ENCODE results near the gene MAGED2.

Gene MAGED2

DNA sequence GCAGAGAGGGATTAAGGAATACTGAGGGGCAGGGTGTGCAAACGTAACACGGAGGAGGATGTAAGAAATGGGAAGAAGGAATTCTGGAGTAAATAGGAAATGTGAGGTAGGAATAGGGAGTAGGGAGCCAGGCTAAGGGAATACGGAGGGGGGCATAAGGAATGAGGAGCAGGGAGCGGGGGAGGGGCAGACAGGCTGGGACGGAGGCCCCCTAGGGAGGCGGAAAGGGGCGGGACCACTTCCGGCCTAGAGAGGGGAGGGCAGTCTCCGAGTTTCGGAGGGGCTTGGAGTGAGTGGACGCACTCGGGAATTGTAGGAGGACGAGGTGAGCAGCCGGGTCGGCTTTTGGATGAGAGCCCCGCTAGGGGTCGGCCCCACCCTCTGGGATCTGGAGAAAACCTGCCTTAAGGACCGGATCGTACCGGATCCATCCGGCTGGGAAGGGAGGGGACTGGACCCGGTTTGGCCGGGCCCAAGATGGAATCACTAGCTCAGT, 612 bp downstream of the MAGED2 start:
- DNase-seq (ENCODE audit: extremely low read depth, low read depth) = peak; percentile 4

DNA sequence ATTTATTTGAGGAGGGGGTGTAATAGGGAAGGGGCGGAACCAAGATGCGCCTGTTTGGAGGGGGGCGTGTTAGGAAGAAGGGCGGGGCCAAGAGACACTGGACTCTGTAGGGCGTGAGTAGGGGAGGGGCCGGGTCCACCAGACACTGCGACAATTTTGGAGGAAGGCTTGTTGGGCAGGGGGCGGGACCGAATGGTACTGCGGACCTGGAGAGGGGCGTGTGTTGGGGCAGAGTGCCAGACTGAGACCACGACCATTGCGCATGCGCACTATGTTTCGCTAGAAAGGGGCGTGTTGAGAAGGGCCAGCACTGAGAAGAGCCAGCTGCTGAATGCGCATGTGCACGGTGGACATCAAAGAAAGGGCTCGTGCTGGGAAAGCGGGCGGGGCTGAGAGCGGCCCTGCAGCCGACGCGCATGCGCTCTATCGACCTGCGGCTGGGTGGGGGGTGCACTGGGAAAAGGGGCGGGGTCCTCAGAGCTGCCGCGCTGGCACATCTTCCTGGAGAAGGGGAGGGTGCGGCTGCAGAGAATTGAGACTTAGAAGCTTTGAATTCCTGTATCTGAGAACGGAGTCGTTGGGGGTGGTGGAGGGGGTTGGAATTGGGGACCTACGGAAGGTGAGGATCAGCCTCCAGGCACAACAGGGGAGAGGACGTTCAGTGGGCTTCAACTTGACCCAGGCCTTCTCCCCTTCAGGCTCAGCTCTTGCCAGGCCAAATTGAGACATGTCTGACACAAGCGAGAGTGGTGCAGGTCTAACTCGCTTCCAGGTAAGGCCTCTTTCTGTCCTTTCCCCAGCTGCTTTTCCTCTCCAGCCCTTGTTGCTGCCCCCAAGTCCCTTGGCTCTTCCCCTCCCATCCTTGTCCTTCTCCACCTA, 1.3 kb downstream of the MAGED2 start:
- TF ChIP-seq, protein P1, sequence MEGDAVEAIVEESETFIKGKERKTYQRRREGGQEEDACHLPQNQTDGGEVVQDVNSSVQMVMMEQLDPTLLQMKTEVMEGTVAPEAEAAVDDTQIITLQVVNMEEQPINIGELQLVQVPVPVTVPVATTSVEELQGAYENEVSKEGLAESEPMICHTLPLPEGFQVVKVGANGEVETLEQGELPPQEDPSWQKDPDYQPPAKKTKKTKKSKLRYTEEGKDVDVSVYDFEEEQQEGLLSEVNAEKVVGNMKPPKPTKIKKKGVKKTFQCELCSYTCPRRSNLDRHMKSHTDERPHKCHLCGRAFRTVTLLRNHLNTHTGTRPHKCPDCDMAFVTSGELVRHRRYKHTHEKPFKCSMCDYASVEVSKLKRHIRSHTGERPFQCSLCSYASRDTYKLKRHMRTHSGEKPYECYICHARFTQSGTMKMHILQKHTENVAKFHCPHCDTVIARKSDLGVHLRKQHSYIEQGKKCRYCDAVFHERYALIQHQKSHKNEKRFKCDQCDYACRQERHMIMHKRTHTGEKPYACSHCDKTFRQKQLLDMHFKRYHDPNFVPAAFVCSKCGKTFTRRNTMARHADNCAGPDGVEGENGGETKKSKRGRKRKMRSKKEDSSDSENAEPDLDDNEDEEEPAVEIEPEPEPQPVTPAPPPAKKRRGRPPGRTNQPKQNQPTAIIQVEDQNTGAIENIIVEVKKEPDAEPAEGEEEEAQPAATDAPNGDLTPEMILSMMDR (IDR thresholded peaks at IDR 0.05; ENCODE audit: low read depth, low read length) = no peak
- DNase-seq (ENCODE audit: extremely low read depth, low read depth) = peak; percentile 93

More for the DNA sequence above, 612 bp downstream of the MAGED2 start:
- TF ChIP-seq, protein P1 (IDR thresholded peaks at IDR 0.05; ENCODE audit: low read depth, low read length) = no peak

DNA sequence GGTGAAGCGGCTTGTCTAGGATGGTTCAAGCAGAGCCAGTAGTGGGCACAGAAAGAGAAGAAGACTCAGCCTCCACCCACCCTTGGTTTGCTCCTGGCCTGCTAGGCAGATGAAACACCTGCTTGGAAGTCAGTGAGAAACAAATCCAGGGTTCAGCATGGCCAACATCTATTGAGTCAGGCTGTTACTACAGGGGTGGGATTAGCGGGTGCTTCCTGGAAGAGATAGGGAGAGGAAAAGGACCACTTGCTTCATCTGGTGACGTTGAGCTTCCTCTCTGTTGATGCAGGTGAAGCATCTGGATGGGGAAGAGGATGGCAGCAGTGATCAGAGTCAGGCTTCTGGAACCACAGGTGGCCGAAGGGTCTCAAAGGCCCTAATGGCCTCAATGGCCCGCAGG, 3.0 kb downstream of the MAGED2 start:
- no peak for DNase-seq (ENCODE audit: extremely low read depth, low read depth)
- TF ChIP-seq, protein P1 (IDR thresholded peaks at IDR 0.05; ENCODE audit: low read depth, low read length) = no peak

DNA sequence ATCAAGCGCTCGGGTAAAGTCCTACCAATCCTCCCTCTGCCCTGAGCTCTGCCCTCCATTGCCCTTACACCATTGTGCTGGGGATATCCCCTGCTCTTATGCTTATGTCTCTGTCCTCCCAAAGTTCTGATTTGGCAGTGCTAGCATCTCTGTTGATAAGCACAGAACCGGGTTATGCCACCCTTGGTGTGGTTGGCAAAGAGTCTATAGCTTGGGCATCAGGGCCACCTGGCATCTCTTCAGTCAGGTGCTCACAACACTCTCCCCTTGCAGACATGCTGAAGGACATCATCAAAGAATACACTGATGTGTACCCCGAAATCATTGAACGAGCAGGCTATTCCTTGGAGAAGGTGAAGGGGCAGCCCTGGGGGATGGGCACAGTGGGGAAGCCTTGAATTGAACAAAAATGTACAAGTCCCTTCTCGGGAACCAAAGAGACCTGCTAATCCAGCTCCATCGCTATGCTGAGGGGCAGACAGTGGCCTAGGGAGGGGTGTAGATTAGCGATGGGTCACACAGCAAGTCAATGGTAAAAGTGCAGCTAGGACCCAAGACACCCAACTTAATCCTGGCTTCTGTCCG, 3.8 kb downstream of the MAGED2 start:
- no peak for DNase-seq (ENCODE audit: extremely low read depth, low read depth)
- TF ChIP-seq, protein P1 (IDR thresholded peaks at IDR 0.05; ENCODE audit: low read depth, low read length) = no peak

DNA sequence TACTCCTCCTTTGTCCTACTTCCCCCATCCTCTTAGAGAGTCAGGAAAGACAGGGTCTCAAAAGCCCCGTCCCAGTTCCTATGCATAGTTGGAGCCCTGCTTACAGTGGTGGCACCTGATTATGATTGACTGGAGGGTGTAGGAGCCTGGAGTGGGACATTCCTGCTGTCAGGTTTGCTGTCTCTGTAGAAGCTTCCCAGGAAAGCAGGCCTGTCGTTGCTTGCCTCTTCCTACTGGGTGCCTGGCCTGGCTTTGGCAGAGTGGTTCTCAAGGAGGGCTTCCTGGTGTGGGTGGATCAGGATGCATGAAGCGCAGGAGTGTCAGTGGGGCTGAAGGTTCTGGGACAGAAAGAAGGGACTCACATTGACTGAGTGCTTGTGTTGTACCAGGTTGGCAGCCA, 4.8 kb downstream of the MAGED2 start:
- TF ChIP-seq, protein P1 (IDR thresholded peaks at IDR 0.05; ENCODE audit: low read depth, low read length) = no peak
- DNase-seq (ENCODE audit: extremely low read depth, low read depth) = no peak

DNA sequence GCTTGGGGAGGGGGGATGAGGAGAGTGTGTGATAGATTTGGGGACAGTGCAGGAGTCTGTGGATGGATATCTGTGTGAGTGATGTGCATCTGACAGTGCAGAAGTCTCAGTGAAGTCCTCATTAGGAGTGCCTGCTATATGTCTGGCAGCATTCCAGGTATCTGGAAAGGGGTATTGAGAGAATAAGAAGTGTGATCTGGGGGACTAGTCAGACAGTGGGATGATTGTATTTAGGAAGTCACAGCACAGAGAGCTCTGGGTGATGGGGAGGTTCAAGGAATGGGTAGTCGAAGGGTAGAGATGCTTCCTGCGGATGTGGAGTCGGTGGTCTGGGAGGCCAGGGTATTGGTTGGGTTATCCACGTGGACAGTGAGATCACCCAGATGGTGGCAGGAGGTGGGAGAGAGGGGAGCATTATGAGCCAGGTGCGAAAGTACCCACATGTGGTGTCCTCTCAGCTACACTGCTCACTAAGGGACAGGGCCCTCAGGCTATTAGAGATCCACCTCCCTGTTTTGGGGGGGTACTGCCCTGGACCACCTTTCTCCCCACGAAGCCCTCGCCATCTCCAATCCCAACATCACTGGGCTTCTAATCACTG, 9.8 kb downstream of the MAGED2 start:
- no peak for DNase-seq (ENCODE audit: extremely low read depth, low read depth)
- TF ChIP-seq, protein P1 (IDR thresholded peaks at IDR 0.05; ENCODE audit: low read depth, low read length) = no peak

DNA sequence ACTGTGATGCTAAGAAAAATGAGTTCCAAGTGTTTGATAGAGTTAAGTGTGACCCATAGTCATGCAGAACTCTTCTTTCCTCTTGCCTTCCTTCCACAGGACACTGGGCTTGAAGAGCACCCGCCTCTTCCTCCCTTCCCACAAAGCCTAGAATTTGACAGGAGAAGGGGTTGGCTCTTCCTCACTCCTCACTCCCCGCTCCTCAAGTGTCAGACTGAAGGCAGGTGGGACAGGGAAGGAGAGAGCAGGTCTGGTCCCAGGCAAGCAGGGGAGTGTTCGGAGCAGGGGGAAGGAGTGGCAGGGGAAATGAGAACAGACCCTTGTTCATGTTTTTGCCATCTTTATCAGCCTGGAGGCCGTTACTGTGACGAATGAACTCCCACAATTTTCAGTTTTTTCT, 10.7 kb downstream of the MAGED2 start:
- TF ChIP-seq, protein P1 (IDR thresholded peaks at IDR 0.05; ENCODE audit: low read depth, low read length) = no peak
- no peak for DNase-seq (ENCODE audit: extremely low read depth, low read depth)

Measured in AG09319 (cell line).